HUES6 (cell line): ENCODE results near the gene TET1.

Experiments
- H3K27ac ChIP-seq: 2 replicates; pipeline ENCODE4 v1.7.0; 2013; ENCODE audit warnings: low read depth, mild to moderate bottlenecking, low read length, inconsistent platforms
- H3K27me3 ChIP-seq: 2 replicates; pipeline ENCODE4 v1.6.1; 2013; ENCODE audit warnings: low read length; ENCODE audit not compliant: control insufficient read depth, insufficient read depth
- H3K36me3 ChIP-seq: 2 replicates; pipeline ENCODE4 v1.6.1; 2013; ENCODE audit warnings: low read length; ENCODE audit not compliant: control insufficient read depth, insufficient read depth
- H3K4me1 ChIP-seq: 2 replicates; pipeline ENCODE4 v1.6.1; 2013; ENCODE audit warnings: low read length; ENCODE audit not compliant: control insufficient read depth, insufficient read depth
- H3K4me3 ChIP-seq: 2 replicates; pipeline ENCODE4 v1.5.1; 2013; ENCODE audit warnings: low read depth, low read length
- H3K9ac ChIP-seq: one replicate; pipeline ENCODE4 v1.6.1; 2013; ENCODE audit warnings: mild to moderate bottlenecking, low read length
- H3K9me3 ChIP-seq: 2 replicates; pipeline ENCODE4 v1.6.1; 2013; ENCODE audit warnings: low read depth, low read length; ENCODE audit not compliant: control insufficient read depth, insufficient read depth

Gene TET1

GRCh38 chr10:68647672-68648341, 87.7 kb downstream of the TET1 start:
- Histone ChIP-seq H3K9ac (no peak overlapping the region), H3K27me3 (no peaks in the 10 kb centered on the region), H3K4me1 (no peaks in the 10 kb centered on the region), H3K4me3 (no peak overlapping the region), H3K36me3 (peaks cover 74% of the 10 kb centered on the region), H3K9me3 (no peaks in the 10 kb centered on the region), H3K27ac (no peak overlapping the region)

GRCh38 chr10:68655620-68656126, 95.5 kb downstream of the TET1 start:
- H3K36me3 ChIP-seq, result peaks cover 68% of the 10 kb centered on the region

GRCh38 chr10:68665841-68666240, 105.7 kb downstream of the TET1 start:
- H3K27ac ChIP-seq, result no peak overlapping the region
- H3K9ac ChIP-seq, result no peak overlapping the region
- no peaks in the 10 kb centered on the region for H3K4me1 ChIP-seq
- H3K4me3 ChIP-seq, result no peak overlapping the region
- H3K27me3 ChIP-seq, result no peaks in the 10 kb centered on the region
- H3K36me3 ChIP-seq, result peaks cover 57% of the 10 kb centered on the region
- no peaks in the 10 kb centered on the region for H3K9me3 ChIP-seq

More at GRCh38 chr10:68655620-68656126, 95.5 kb downstream of the TET1 start:
- no peak overlapping the region for H3K4me3 ChIP-seq
- no peaks in the 10 kb centered on the region for H3K4me1 ChIP-seq
- H3K27me3 ChIP-seq, result no peaks in the 10 kb centered on the region
- no peaks in the 10 kb centered on the region for H3K9me3 ChIP-seq
- H3K9ac ChIP-seq, result no peak overlapping the region
- no peak overlapping the region for H3K27ac ChIP-seq

- Histone ChIP-seq H3K9ac (no peak overlapping the region), H3K27ac (no peak overlapping the region), H3K27me3 (no peaks in the 10 kb centered on the region), H3K4me3 (no peak overlapping the region), H3K36me3 (peaks cover 61% of the 10 kb centered on the region), H3K9me3 (no peaks in the 10 kb centered on the region), H3K4me1 (no peaks in the 10 kb centered on the region)
These were observed 106.2 kb downstream of the TET1 start for GRCh38 chr10:68666280-68666760.

GRCh38 chr10:68668231-68668630, 108.1 kb downstream of the TET1 start:
- H3K9ac ChIP-seq, result no peak overlapping the region
- peaks cover 71% of the 10 kb centered on the region for H3K36me3 ChIP-seq
- no peaks in the 10 kb centered on the region for H3K4me1 ChIP-seq
- no peaks in the 10 kb centered on the region for H3K27me3 ChIP-seq
- H3K9me3 ChIP-seq, result no peaks in the 10 kb centered on the region
- H3K4me3 ChIP-seq, result no peak overlapping the region
- no peak overlapping the region for H3K27ac ChIP-seq

- H3K27me3 ChIP-seq, result no peaks in the 10 kb centered on the region
- H3K4me1 ChIP-seq, result no peaks in the 10 kb centered on the region
- no peaks in the 10 kb centered on the region for H3K9me3 ChIP-seq
- no peak overlapping the region for H3K27ac ChIP-seq
- H3K4me3 ChIP-seq, result no peak overlapping the region
- H3K36me3 ChIP-seq, result peaks cover 74% of the 10 kb centered on the region
- no peak overlapping the region for H3K9ac ChIP-seq
These were observed 108.8 kb downstream of the TET1 start for GRCh38 chr10:68668972-68669371.

GRCh38 chr10:68684413-68684812, 124.3 kb downstream of the TET1 start:
- H3K4me3 ChIP-seq, result no peak overlapping the region
- peaks cover 87% of the 10 kb centered on the region for H3K36me3 ChIP-seq
- no peaks in the 10 kb centered on the region for H3K9me3 ChIP-seq
- H3K27me3 ChIP-seq, result no peaks in the 10 kb centered on the region
- no peak overlapping the region for H3K9ac ChIP-seq
- no peak overlapping the region for H3K27ac ChIP-seq
- no peaks in the 10 kb centered on the region for H3K4me1 ChIP-seq

GRCh38 chr10:68696018-68696417, 135.9 kb downstream of the TET1 start:
- Histone ChIP-seq H3K27me3 (no peaks in the 10 kb centered on the region), H3K4me1 (no peaks in the 10 kb centered on the region), H3K9ac (no peak overlapping the region), H3K4me3 (no peak overlapping the region), H3K9me3 (no peaks in the 10 kb centered on the region), H3K27ac (no peak overlapping the region), H3K36me3 (peaks cover 29% of the 10 kb centered on the region)

- Histone ChIP-seq H3K4me3 (no peak overlapping the region), H3K27ac (no peak overlapping the region), H3K9ac (no peak overlapping the region), H3K4me1 (no peaks in the 10 kb centered on the region), H3K27me3 (no peaks in the 10 kb centered on the region), H3K9me3 (no peaks in the 10 kb centered on the region), H3K36me3 (peaks cover 18% of the 10 kb centered on the region)
These were observed 137.0 kb downstream of the TET1 start for GRCh38 chr10:68697106-68697505.

- H3K9me3 ChIP-seq, result no peaks in the 10 kb centered on the region
- no peak overlapping the region for H3K9ac ChIP-seq
- no peaks in the 10 kb centered on the region for H3K27me3 ChIP-seq
- H3K4me3 ChIP-seq, result no peak overlapping the region
- H3K27ac ChIP-seq, result no peak overlapping the region
- no peaks in the 10 kb centered on the region for H3K4me1 ChIP-seq
- H3K36me3 ChIP-seq, result no peaks in the 10 kb centered on the region
These were observed 140.1 kb downstream of the TET1 start for GRCh38 chr10:68700197-68700596.

- H3K4me3 ChIP-seq, result no peak overlapping the region
- no peaks in the 10 kb centered on the region for H3K27me3 ChIP-seq
- H3K9me3 ChIP-seq, result no peaks in the 10 kb centered on the region
- no peak overlapping the region for H3K9ac ChIP-seq
- H3K4me1 ChIP-seq, result no peaks in the 10 kb centered on the region
- H3K36me3 ChIP-seq, result no peaks in the 10 kb centered on the region
- no peak overlapping the region for H3K27ac ChIP-seq
These were observed 145.4 kb downstream of the TET1 start for GRCh38 chr10:68705548-68705947.
